WTC11 (cell line): ENCODE results near the gene BMPR2. TPM values are rescaled to one million over a fixed set of nuclear protein-coding genes. Genes with fewer than 3 reads are reported as not detected.

Experiments
- ATAC-seq: fragments of 200-7000 bp; cut with Tn5 transposase; 2 replicates; pipeline ENCODE4 v1.10.0; 2021; ENCODE audit warnings: mild to moderate bottlenecking, moderate library complexity
- CTCF ChIA-PET: fragments of 300-600 bp; sonication (Branson Sonifier 250); formaldehyde crosslinking; loops from one replicate; lab custom pipeline; 2021; ENCODE audit warnings: antibody characterized with exemption; lab: Charles Lee
- POLR2A ChIA-PET: fragments of 350-600 bp; sonication (Branson Sonifier 250); formaldehyde crosslinking; loops from one replicate; lab custom pipeline; 2021; ENCODE audit warnings: antibody characterized with exemption; lab: Charles Lee
- DNase-seq: peaks from one replicate; pipeline ENCODE4 v3.0.0; 2021; ENCODE audit warnings: low spot score
- H3K27ac Mint-ChIP-seq: 2 replicates; pipeline ENCODE4 v1.8.0; 2021; ENCODE audit warnings: mixed read lengths
- H3K27me3 Mint-ChIP-seq: 2 replicates; pipeline ENCODE4 v1.8.0; 2021; ENCODE audit warnings: low read depth, mild to moderate bottlenecking, moderate library complexity, mixed read lengths
- H3K36me3 Mint-ChIP-seq: 2 replicates; pipeline ENCODE4 v1.8.0; 2021; ENCODE audit warnings: mixed read lengths
- H3K4me1 Mint-ChIP-seq: 2 replicates; pipeline ENCODE4 v1.8.0; 2022; ENCODE audit warnings: mixed read lengths
- H3K4me3 Mint-ChIP-seq: 2 replicates; pipeline ENCODE4 v1.8.0; 2021; ENCODE audit warnings: mild to moderate bottlenecking, moderate library complexity, mixed read lengths
- H3K9me3 Mint-ChIP-seq: 2 replicates; pipeline ENCODE4 v1.8.0; 2021; ENCODE audit warnings: mixed read lengths
- NR1H2 ChIP-seq: sonication (generic); formaldehyde crosslinking; IDR thresholded peaks from 2 replicates; pipeline ENCODE4 v1.9.0; 2021; ENCODE audit warnings: mild to moderate bottlenecking, moderate library complexity, missing genetic modification reagents
- NR3C1 ChIP-seq: sonication (generic); formaldehyde crosslinking; conservative IDR thresholded peaks from 2 replicates; pipeline ENCODE4 v1.8.1; 2023; ENCODE audit warnings: low read depth, mild to moderate bottlenecking, missing genetic modification reagents
- SP1 ChIP-seq: sonication (generic); formaldehyde crosslinking; conservative IDR thresholded peaks from 2 replicates; pipeline ENCODE4 v1.8.1; 2022; ENCODE audit warnings: missing genetic modification reagents
- ZNF121 ChIP-seq: sonication (generic); formaldehyde crosslinking; IDR thresholded peaks from 2 replicates; pipeline ENCODE4 v1.8.0; 2023; ENCODE audit warnings: missing genetic modification reagents
- ZNF219 ChIP-seq: sonication (generic); formaldehyde crosslinking; IDR thresholded peaks from 2 replicates; pipeline ENCODE4 v1.8.0; 2023; ENCODE audit warnings: missing genetic modification reagents, mild to moderate bottlenecking, borderline replicate concordance
- ZNF263 ChIP-seq: sonication (generic); formaldehyde crosslinking; IDR thresholded peaks from 2 replicates; pipeline ENCODE4 v1.8.1; 2022; ENCODE audit warnings: low read depth, mild to moderate bottlenecking, moderate library complexity, missing genetic modification reagents
- ZNF317 ChIP-seq: sonication (generic); formaldehyde crosslinking; IDR thresholded peaks from 2 replicates; pipeline ENCODE4 v1.8.1; 2023; ENCODE audit warnings: low read depth, mild to moderate bottlenecking, moderate library complexity, missing genetic modification reagents, borderline replicate concordance
- ZNF423 ChIP-seq: fragments of 250-450 bp; sonication (Bioruptor Pico); IDR thresholded peaks from 2 replicates; pipeline ENCODE4 v2.1.2; 2022; ENCODE audit warnings: mild to moderate bottlenecking, moderate library complexity
- ZNF671 ChIP-seq: fragments of 250-450 bp; sonication (Bioruptor Pico); IDR thresholded peaks from 2 replicates; pipeline ENCODE4 v1.8.0; 2021; ENCODE audit warnings: mild to moderate bottlenecking
- total RNA-seq: library from RNA; stranded (reverse); gene quantifications from 3 replicates; pipeline ENCODE4 v1.2.3, GENCODE V29; 2021
- TF ChIP-seq, protein P1 (sequence below): sonication (generic); formaldehyde crosslinking; IDR thresholded peaks from 2 replicates; pipeline ENCODE4 v1.8.1; 2022; ENCODE audit warnings: mild to moderate bottlenecking, missing genetic modification reagents, moderate library complexity, borderline replicate concordance
- TF ChIP-seq, protein P2 (sequence below): sonication (generic); formaldehyde crosslinking; IDR thresholded peaks from 2 replicates; pipeline ENCODE4 v1.8.0; 2022; ENCODE audit warnings: mild to moderate bottlenecking, missing genetic modification reagents
- TF ChIP-seq, protein P3 (sequence below): sonication (generic); formaldehyde crosslinking; IDR thresholded peaks from 2 replicates; pipeline ENCODE4 v1.8.0; 2023; ENCODE audit warnings: missing genetic modification reagents
- TF ChIP-seq, protein P4 (sequence below): fragments of 250-450 bp; sonication (Bioruptor Pico); IDR thresholded peaks from 2 replicates; pipeline ENCODE4 v1.9.0; 2021; ENCODE audit warnings: mild to moderate bottlenecking

Gene BMPR2
- total RNA-seq, 1 experiment from 2014 or later, result 22.1 TPM

DNA sequence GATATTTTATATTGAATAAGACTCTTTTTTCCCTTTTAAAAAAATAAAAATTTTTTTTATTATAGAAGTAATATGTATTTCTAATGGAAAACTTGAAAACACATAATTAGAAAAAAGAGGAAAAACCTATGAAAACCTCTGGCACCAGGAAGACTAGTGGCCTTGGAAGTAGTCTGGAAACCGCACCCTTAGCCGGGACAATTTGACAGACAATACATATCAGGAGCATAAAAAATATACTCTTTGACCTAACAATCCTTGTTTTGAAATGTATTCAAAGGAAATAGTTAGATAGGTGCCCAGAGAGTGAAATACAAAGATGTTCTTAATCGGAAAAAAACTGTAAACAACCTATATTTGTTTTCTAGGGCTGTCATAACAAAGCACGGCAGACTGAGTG lies 223.8 kb downstream of the BMPR2 start:
- Mint-ChIP-seq H3K36me3 (no peaks in the 10 kb centered on the region), H3K4me1 (no peaks in the 10 kb centered on the region), H3K9me3 (no peaks in the 10 kb centered on the region), H3K27ac (no peak overlapping the region), H3K4me3 (no peak overlapping the region), H3K27me3 (no peaks in the 10 kb centered on the region)
- TF ChIP-seq, protein P1, sequence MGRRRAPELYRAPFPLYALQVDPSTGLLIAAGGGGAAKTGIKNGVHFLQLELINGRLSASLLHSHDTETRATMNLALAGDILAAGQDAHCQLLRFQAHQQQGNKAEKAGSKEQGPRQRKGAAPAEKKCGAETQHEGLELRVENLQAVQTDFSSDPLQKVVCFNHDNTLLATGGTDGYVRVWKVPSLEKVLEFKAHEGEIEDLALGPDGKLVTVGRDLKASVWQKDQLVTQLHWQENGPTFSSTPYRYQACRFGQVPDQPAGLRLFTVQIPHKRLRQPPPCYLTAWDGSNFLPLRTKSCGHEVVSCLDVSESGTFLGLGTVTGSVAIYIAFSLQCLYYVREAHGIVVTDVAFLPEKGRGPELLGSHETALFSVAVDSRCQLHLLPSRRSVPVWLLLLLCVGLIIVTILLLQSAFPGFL (CRISPR knock-in tag), result no peak
- TF ChIP-seq ZNF219 (CRISPR knock-in tag) (no peak), ZNF423 (no peak), ZNF121 (no peak)
- TF ChIP-seq, protein P2, sequence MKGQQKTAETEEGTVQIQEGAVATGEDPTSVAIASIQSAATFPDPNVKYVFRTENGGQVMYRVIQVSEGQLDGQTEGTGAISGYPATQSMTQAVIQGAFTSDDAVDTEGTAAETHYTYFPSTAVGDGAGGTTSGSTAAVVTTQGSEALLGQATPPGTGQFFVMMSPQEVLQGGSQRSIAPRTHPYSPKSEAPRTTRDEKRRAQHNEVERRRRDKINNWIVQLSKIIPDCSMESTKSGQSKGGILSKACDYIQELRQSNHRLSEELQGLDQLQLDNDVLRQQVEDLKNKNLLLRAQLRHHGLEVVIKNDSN (CRISPR knock-in tag), result no peak
- TF ChIP-seq, protein P3, sequence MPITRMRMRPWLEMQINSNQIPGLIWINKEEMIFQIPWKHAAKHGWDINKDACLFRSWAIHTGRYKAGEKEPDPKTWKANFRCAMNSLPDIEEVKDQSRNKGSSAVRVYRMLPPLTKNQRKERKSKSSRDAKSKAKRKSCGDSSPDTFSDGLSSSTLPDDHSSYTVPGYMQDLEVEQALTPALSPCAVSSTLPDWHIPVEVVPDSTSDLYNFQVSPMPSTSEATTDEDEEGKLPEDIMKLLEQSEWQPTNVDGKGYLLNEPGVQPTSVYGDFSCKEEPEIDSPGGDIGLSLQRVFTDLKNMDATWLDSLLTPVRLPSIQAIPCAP (CRISPR knock-in tag), result no peak
- TF ChIP-seq, protein P4, sequence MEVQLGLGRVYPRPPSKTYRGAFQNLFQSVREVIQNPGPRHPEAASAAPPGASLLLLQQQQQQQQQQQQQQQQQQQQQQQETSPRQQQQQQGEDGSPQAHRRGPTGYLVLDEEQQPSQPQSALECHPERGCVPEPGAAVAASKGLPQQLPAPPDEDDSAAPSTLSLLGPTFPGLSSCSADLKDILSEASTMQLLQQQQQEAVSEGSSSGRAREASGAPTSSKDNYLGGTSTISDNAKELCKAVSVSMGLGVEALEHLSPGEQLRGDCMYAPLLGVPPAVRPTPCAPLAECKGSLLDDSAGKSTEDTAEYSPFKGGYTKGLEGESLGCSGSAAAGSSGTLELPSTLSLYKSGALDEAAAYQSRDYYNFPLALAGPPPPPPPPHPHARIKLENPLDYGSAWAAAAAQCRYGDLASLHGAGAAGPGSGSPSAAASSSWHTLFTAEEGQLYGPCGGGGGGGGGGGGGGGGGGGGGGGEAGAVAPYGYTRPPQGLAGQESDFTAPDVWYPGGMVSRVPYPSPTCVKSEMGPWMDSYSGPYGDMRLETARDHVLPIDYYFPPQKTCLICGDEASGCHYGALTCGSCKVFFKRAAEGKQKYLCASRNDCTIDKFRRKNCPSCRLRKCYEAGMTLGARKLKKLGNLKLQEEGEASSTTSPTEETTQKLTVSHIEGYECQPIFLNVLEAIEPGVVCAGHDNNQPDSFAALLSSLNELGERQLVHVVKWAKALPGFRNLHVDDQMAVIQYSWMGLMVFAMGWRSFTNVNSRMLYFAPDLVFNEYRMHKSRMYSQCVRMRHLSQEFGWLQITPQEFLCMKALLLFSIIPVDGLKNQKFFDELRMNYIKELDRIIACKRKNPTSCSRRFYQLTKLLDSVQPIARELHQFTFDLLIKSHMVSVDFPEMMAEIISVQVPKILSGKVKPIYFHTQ (CRISPR knock-in tag), result no peak
- ATAC-seq, result no peak
- DNase-seq, result no peak
- POLR2A ChIA-PET, result no interaction called here
- CTCF ChIA-PET, result interaction anchor here (1.5 kb wide), 1 partner anchor 11 kb away, joined by 7 read pairs; no protein-coding TSS in a partner anchor

DNA sequence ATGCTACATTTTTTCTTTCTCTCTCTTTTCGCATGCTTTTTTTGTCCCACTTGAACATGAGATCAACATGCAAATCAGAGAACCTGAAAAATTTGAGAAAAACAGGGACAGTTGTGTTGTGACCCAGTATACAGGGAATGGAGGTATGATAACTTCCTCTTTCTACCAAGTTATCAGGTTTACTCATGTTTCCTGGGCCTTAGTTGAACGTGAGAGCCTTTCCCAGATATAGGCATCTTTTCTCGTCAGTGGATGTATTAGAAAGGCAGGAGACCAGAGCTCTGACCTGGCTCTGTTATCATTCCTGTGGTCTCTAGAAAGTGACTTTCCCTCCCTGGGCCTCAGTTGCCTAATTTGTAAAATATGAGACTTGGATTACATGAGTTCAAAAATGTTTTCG lies 228.6 kb downstream of the BMPR2 start:
- no peaks in the 10 kb centered on the region for H3K9me3 Mint-ChIP-seq
- no peaks in the 10 kb centered on the region for H3K27me3 Mint-ChIP-seq
- CTCF ChIA-PET, result no interaction called here

DNA sequence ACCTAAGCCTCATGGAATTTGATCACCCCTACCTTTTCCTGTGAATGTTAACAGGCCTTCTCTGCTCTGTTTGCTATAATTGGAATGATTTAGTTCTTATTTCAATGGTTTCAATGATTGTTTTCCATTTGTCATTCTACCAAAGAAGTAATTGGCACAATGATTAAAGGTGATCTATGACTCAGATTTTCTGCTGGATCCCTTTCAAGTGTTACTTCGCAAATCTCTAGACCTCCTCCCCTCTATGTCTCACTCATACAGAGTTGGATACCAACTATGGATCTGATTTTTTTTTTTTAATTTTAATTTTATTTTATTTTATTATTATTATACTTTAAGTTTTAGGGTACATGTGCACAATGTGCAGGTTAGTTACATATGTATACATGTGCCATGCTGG lies 229.0 kb downstream of the BMPR2 start:
- ChIA-PET CTCF (no interaction called here), POLR2A (no interaction called here)
- Mint-ChIP-seq H3K36me3 (no peaks in the 10 kb centered on the region), H3K4me1 (no peaks in the 10 kb centered on the region; the same call in 1 of the 2 replicates), H3K4me3 (no peak overlapping the region), H3K27ac (no peak overlapping the region), H3K27me3 (no peaks in the 10 kb centered on the region), H3K9me3 (no peaks in the 10 kb centered on the region)
- DNase-seq (no peak), ATAC-seq (no peak)
- TF ChIP-seq ZNF263 (CRISPR knock-in tag) (no peak), ZNF317 (no peak), NR1H2 (no peak), SP1 (no peak), ZNF671 (CRISPR knock-in tag) (no peak)
- TF ChIP-seq, protein P4 (CRISPR knock-in tag), result no peak

More for the DNA sequence above, 228.6 kb downstream of the BMPR2 start:
- no peak for DNase-seq
- no peak overlapping the region for H3K4me3 Mint-ChIP-seq
- no peak overlapping the region for H3K27ac Mint-ChIP-seq
- no peak for ATAC-seq
- POLR2A ChIA-PET, result no interaction called here
- no peaks in the 10 kb centered on the region for H3K36me3 Mint-ChIP-seq
- no peaks in the 10 kb centered on the region; the same call in 1 of the 2 replicates for H3K4me1 Mint-ChIP-seq
- TF ChIP-seq NR3C1 (CRISPR knock-in tag), result no peak
- TF ChIP-seq, protein P1 (CRISPR knock-in tag), result no peak
